BJ (cell line): ENCODE data around the gene ARMC2. TPM values are rescaled to one million over a fixed set of nuclear protein-coding genes. Genes with fewer than 3 reads are reported as not detected.

Experiments
- CTCF ChIA-PET: fragments of 350-600 bp; formaldehyde crosslinking; extraction: SDS; loops from one replicate; lab custom pipeline; 2021; ENCODE audit warnings: antibody characterized with exemption, inconsistent platforms; lab: Yijun Ruan, JAX
- POLR2A ChIA-PET: fragments of 300-600 bp; sonication (Branson Sonifier 250); formaldehyde crosslinking; extraction: SDS; loops from one replicate; lab custom pipeline; 2021; ENCODE audit warnings: antibody characterized with exemption; lab: Charles Lee
- DNase-seq: peaks from one replicate; pipeline ENCODE4 v3.0.0-alpha.2; 2011; ENCODE audit warnings: low read depth
- H3K27me3 ChIP-seq: 2 replicates; pipeline ENCODE4 v1.6.0; 2011; ENCODE audit warnings: low read length; ENCODE audit not compliant: control insufficient read depth, insufficient read depth
- H3K36me3 ChIP-seq: 2 replicates; pipeline ENCODE4 v1.5.1; 2011; ENCODE audit warnings: low read length; ENCODE audit not compliant: control insufficient read depth, insufficient read depth
- H3K4me3 ChIP-seq: 2 replicates; pipeline ENCODE4 v1.5.1; 2011; ENCODE audit warnings: low read depth, mild to moderate bottlenecking, control low read depth, low read length
- polyA plus RNA-seq: library from polyadenylated mRNA; depleted of rRNA; stranded (reverse); fragments of >200 nt; gene quantifications from 2 replicates; pipeline ENCODE4 v1.2.3, GENCODE V29; 2011
- TF ChIP-seq, protein P1 (sequence below): IDR thresholded peaks from 2 replicates; pipeline ENCODE4 v1.5.1; 2011; ENCODE audit warnings: low read depth, mild to moderate bottlenecking, control low read depth, inconsistent platforms, low read length, moderate library complexity; ENCODE audit not compliant: insufficient read depth

The ARMC2 gene
- polyA plus RNA-seq, 1 experiment = 2.4 TPM

DNA sequence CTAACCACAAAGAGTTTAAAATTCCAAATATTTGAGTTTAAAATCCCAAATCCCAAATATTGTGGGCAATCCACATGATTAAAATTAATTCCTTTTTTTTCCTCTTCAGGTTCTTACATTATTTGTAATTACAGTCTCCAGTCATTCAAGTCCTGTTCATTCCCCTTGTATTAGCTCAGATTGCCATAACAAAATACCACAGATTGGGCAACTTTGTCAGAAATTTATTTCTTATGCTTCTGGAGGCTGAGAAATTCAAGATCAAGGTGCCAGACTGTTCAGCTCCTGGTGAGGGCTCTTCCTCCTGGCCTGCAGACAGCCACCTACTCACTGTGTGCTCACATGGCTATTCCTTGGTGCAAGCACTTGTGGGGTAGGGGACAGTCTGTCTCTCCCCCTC lies 105.5 kb downstream of the ARMC2 start:
- no peak for DNase-seq
- H3K27me3 ChIP-seq = no peaks in the 10 kb centered on the region
- ChIA-PET POLR2A (no interaction called here), CTCF (interaction anchor here (1.3 kb wide), 1 partner anchor 411 kb away, joined by 4 read pairs; no protein-coding TSS in a partner anchor)
- H3K36me3 ChIP-seq = no peaks in the 10 kb centered on the region
- H3K4me3 ChIP-seq = no peak overlapping the region
- TF ChIP-seq, protein P1, sequence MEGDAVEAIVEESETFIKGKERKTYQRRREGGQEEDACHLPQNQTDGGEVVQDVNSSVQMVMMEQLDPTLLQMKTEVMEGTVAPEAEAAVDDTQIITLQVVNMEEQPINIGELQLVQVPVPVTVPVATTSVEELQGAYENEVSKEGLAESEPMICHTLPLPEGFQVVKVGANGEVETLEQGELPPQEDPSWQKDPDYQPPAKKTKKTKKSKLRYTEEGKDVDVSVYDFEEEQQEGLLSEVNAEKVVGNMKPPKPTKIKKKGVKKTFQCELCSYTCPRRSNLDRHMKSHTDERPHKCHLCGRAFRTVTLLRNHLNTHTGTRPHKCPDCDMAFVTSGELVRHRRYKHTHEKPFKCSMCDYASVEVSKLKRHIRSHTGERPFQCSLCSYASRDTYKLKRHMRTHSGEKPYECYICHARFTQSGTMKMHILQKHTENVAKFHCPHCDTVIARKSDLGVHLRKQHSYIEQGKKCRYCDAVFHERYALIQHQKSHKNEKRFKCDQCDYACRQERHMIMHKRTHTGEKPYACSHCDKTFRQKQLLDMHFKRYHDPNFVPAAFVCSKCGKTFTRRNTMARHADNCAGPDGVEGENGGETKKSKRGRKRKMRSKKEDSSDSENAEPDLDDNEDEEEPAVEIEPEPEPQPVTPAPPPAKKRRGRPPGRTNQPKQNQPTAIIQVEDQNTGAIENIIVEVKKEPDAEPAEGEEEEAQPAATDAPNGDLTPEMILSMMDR = no peak

DNA sequence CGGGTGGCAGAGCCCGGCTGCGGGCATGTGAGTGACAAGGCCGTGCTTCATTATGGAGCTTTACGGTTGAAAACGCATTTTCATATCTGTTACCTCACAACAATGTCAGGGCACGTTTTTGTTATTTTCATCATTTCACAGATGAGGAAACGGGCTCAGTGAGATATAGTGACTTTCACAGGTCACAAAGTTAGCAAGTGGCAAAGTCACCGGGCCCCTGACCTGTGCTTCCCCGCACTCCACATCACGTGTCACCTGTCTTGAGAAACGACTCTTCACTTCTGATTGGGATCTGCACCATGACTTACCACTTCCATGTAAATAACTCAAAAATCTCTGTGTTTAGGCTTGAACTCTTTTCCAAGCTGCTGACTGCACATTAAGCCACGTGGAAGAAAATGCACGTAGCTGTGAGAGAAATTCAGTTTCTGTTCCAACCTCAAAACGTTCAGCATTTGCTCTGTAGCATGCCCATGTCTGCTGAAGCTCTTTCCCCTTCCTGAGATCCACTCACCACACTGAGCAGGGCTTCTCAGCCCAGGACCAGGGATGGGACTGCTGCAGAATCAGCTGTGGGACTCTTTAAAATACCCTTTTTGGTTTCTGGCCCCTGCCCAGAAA lies 107.2 kb downstream of the ARMC2 start:
- H3K36me3 ChIP-seq = no peaks in the 10 kb centered on the region
- ChIA-PET CTCF (interaction anchor here (1.3 kb wide), 1 partner anchor 15 kb away, joined by 3 read pairs; no protein-coding TSS in a partner anchor), POLR2A (no interaction called here)
- H3K27me3 ChIP-seq = no peaks in the 10 kb centered on the region
- no peak overlapping the region for H3K4me3 ChIP-seq
- DNase-seq = no peak
- TF ChIP-seq, protein P1 = no peak

DNA sequence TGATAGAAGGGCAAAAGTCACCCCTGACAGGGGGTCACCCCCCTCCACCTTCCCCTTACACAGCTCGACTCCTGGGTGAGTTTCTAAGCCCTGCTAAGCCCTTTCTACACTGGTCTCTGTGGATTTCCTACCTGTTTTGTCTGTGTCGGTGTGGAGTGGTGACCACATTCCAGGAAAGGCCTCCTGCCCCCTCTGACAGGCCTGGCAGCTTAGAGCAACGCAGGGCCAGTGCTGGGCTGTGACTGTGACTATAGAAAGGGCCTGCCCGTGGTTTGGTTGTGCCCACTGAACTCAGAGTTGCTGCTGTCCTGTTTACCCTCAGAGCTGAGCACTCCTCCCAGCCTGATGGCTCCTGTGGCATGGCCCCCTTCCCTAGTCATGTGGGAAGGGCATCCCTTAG lies 109.0 kb downstream of the ARMC2 start:
- CTCF ChIA-PET = interaction anchor here (1.8 kb wide), 1 partner anchor 17 kb away, joined by 4 read pairs; no protein-coding TSS in a partner anchor
- DNase-seq = no peak
- POLR2A ChIA-PET = no interaction called here
- TF ChIP-seq, protein P1 = no peak
- no peaks in the 10 kb centered on the region for H3K36me3 ChIP-seq
- no peaks in the 10 kb centered on the region for H3K27me3 ChIP-seq
- no peak overlapping the region for H3K4me3 ChIP-seq

DNA sequence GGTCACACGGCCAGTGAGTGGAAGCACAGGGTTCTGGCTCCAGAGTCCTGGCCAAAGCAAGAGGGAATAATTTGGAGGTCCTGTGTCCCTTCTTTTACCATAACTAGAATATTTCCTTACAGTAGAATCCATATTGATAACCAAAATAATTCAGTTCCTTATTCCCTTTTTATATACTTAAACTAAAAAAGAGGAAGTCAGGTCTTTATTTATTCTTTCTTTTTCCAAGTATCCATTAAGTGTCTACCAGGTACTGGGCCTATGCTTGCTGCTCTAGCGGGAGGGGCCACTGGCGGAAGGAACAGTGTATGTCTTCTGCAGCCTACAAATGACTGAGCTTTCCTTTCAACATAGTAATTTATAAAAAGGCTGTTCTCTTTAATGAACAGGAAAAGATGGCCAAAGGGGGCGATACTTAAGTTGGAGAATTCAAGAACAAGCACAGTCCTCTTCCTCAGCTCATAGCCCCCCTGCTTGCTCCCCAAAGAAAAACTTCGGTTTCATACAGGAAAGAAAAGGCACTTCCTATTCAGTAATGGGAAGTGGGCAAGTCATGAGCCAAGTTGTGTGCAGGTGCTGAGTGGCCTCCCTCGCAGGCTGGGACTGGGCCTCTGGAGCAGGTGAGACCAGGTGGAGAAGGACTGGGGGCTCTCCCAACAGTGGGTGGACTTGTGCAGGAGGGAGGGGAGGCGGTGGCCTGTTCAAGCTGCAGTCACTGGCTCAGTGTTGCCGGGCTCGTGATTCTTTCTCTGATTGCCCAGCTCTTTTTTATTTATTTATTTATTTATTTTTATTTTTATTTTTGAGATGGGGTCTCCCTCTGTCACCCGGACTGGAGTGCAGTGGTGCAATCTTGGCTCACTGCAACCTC lies 110.9 kb downstream of the ARMC2 start:
- POLR2A ChIA-PET = no interaction called here
- Histone ChIP-seq H3K27me3 (no peaks in the 10 kb centered on the region), H3K36me3 (no peaks in the 10 kb centered on the region), H3K4me3 (no peak overlapping the region)
- CTCF ChIA-PET = no interaction called here
- DNase-seq = no peak
- TF ChIP-seq, protein P1 = no peak

DNA sequence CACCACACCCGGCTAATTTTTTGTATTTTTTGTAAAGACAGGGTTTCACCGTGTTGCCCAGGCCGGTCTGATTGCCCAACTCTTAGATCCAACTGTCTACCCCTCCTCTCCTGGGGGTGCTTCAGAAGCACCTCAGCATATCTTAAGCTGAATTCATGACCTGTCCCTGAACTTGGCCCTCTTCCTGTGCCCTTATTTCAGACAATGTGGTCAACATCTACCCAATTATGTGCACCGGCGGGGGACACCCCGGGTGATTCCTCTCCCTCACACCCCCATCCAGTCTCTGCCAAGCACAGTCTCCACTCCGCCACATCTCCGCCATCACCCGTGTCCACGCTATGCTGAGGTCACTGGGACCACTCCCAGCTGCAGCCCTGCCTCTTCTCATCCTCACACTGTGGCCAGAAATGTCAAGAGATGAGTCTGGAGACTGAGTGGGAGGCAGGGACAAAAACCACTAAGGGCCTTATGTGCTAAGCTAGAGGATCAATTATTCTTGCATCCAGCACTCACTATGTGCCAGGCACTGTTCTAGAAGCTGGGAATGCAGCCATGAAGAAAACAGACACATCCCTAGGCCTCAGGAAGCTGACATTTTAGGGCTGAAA lies 111.9 kb downstream of the ARMC2 start:
- Histone ChIP-seq H3K36me3 (no peaks in the 10 kb centered on the region), H3K4me3 (no peak overlapping the region), H3K27me3 (no peaks in the 10 kb centered on the region)
- ChIA-PET CTCF (no interaction called here), POLR2A (no interaction called here)
- DNase-seq = no peak
- TF ChIP-seq, protein P1 = no peak
